GM23338 (cell line): ENCODE results near the gene HCN2. TPM values are rescaled to one million over a fixed set of nuclear protein-coding genes. Genes with fewer than 3 reads are reported as not detected.

Source experiments
- polyA plus RNA-seq: library from polyadenylated mRNA; unstranded; fragments of >200 nt; fragmentation: Nextera tagmentation; extraction: Ambion mirVana; gene quantifications from 2 replicates; pipeline ENCODE4 v1.2.1, GENCODE V29; 2016
- total RNA-seq: library from RNA; depleted of rRNA; stranded (reverse); fragments of >200 nt; shearing (Covaris generic); gene quantifications from 2 replicates; pipeline ENCODE4 v1.2.3, GENCODE V29; 2014
- TF ChIP-seq, protein P1 (sequence below): fragments of 250-450 bp; sonication (Bioruptor Pico); IDR thresholded peaks from 2 replicates; pipeline ENCODE4 v1.5.0; 2020; ENCODE audit warnings: mild to moderate bottlenecking, moderate library complexity
- TF ChIP-seq, protein P2 (sequence below): IDR thresholded peaks from one replicate; pipeline ENCODE4 v1.6.1; 2018; ENCODE audit warnings: antibody characterized with exemption; ENCODE audit not compliant: unreplicated experiment

The HCN2 gene
- total and polyA plus RNA-seq, 2 experiments from 2014 or later: 0.06 to 2.9 TPM

DNA sequence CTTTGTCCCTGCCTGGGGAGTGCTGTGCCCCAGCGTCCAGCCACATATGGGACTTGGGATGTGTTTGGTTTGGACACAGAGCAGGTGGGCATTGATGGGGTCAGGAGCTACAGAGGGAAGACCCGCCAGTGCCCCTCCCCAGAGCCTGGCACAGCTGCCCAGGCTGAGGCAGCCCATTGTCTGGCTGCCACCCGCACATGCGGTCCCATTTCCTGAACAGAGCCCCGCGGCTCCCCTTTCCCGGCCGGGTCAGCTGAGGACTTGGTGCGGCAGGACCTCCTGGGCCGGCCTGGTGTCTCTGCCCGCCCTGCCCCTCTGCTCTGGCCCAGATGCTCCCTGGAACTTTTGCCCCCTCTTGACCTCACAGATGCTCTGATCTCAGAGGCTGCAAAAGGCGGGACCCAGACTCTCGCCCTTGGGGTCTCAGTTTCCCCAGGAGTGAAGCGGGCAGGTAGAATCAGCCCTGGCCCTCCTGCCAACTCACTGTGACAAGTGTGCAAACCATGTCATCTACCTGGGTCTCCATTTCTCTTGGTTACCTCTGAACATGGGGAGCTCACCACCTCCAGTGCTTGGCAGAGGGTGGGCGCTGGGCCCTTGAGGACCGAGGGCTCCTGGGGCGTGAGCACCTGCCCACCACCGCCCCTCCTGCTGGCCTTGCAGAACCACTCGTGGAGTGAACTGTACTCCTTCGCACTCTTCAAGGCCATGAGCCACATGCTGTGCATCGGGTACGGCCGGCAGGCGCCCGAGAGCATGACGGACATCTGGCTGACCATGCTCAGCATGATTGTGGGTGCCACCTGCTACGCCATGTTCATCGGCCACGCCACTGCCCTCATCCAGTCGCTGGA lies 17.8 kb downstream of the HCN2 start (continued):
- TF ChIP-seq, protein P1, sequence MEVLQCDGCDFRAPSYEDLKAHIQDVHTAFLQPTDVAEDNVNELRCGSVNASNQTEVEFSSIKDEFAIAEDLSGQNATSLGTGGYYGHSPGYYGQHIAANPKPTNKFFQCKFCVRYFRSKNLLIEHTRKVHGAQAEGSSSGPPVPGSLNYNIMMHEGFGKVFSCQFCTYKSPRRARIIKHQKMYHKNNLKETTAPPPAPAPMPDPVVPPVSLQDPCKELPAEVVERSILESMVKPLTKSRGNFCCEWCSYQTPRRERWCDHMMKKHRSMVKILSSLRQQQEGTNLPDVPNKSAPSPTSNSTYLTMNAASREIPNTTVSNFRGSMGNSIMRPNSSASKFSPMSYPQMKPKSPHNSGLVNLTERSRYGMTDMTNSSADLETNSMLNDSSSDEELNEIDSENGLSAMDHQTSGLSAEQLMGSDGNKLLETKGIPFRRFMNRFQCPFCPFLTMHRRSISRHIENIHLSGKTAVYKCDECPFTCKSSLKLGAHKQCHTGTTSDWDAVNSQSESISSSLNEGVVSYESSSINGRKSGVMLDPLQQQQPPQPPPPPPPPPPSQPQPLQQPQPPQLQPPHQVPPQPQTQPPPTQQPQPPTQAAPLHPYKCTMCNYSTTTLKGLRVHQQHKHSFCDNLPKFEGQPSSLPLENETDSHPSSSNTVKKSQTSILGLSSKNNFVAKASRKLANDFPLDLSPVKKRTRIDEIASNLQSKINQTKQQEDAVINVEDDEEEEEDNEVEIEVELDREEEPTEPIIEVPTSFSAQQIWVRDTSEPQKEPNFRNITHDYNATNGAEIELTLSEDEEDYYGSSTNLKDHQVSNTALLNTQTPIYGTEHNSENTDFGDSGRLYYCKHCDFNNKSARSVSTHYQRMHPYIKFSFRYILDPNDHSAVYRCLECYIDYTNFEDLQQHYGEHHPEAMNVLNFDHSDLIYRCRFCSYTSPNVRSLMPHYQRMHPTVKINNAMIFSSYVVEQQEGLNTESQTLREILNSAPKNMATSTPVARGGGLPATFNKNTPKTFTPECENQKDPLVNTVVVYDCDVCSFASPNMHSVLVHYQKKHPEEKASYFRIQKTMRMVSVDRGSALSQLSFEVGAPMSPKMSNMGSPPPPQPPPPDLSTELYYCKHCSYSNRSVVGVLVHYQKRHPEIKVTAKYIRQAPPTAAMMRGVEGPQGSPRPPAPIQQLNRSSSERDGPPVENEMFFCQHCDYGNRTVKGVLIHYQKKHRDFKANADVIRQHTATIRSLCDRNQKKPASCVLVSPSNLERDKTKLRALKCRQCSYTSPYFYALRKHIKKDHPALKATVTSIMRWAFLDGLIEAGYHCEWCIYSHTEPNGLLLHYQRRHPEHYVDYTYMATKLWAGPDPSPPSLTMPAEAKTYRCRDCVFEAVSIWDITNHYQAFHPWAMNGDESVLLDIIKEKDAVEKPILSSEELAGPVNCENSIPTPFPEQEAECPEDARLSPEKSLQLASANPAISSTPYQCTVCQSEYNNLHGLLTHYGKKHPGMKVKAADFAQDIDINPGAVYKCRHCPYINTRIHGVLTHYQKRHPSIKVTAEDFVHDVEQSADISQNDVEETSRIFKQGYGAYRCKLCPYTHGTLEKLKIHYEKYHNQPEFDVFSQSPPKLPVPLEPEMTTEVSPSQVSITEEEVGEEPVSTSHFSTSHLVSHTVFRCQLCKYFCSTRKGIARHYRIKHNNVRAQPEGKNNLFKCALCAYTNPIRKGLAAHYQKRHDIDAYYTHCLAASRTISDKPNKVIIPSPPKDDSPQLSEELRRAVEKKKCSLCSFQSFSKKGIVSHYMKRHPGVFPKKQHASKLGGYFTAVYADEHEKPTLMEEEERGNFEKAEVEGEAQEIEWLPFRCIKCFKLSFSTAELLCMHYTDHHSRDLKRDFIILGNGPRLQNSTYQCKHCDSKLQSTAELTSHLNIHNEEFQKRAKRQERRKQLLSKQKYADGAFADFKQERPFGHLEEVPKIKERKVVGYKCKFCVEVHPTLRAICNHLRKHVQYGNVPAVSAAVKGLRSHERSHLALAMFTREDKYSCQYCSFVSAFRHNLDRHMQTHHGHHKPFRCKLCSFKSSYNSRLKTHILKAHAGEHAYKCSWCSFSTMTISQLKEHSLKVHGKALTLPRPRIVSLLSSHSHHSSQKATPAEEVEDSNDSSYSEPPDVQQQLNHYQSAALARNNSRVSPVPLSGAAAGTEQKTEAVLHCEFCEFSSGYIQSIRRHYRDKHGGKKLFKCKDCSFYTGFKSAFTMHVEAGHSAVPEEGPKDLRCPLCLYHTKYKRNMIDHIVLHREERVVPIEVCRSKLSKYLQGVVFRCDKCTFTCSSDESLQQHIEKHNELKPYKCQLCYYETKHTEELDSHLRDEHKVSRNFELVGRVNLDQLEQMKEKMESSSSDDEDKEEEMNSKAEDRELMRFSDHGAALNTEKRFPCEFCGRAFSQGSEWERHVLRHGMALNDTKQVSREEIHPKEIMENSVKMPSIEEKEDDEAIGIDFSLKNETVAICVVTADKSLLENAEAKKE: no peak
- TF ChIP-seq, protein P2, sequence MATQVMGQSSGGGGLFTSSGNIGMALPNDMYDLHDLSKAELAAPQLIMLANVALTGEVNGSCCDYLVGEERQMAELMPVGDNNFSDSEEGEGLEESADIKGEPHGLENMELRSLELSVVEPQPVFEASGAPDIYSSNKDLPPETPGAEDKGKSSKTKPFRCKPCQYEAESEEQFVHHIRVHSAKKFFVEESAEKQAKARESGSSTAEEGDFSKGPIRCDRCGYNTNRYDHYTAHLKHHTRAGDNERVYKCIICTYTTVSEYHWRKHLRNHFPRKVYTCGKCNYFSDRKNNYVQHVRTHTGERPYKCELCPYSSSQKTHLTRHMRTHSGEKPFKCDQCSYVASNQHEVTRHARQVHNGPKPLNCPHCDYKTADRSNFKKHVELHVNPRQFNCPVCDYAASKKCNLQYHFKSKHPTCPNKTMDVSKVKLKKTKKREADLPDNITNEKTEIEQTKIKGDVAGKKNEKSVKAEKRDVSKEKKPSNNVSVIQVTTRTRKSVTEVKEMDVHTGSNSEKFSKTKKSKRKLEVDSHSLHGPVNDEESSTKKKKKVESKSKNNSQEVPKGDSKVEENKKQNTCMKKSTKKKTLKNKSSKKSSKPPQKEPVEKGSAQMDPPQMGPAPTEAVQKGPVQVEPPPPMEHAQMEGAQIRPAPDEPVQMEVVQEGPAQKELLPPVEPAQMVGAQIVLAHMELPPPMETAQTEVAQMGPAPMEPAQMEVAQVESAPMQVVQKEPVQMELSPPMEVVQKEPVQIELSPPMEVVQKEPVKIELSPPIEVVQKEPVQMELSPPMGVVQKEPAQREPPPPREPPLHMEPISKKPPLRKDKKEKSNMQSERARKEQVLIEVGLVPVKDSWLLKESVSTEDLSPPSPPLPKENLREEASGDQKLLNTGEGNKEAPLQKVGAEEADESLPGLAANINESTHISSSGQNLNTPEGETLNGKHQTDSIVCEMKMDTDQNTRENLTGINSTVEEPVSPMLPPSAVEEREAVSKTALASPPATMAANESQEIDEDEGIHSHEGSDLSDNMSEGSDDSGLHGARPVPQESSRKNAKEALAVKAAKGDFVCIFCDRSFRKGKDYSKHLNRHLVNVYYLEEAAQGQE: no peak
